GM21367 (cell line): Measurements from ENCODE around the gene EVI5L.

Experiments
- ATAC-seq: cut with Tn5 transposase; IDR thresholded peaks from one replicate; pipeline ENCODE4 v1.9.1; 2021; ENCODE audit not compliant: unreplicated experiment

EVI5L gene

GRCh38 chr19:7910321-7911161 is 80.5 kb downstream of the EVI5L start:
- ATAC-seq: no peak

GRCh38 chr19:7911508-7912143 is 81.6 kb downstream of the EVI5L start:
- no peak for ATAC-seq

- ATAC-seq: no peak
These were observed 82.2 kb downstream of the EVI5L start for GRCh38 chr19:7912144-7912696.

DNA sequence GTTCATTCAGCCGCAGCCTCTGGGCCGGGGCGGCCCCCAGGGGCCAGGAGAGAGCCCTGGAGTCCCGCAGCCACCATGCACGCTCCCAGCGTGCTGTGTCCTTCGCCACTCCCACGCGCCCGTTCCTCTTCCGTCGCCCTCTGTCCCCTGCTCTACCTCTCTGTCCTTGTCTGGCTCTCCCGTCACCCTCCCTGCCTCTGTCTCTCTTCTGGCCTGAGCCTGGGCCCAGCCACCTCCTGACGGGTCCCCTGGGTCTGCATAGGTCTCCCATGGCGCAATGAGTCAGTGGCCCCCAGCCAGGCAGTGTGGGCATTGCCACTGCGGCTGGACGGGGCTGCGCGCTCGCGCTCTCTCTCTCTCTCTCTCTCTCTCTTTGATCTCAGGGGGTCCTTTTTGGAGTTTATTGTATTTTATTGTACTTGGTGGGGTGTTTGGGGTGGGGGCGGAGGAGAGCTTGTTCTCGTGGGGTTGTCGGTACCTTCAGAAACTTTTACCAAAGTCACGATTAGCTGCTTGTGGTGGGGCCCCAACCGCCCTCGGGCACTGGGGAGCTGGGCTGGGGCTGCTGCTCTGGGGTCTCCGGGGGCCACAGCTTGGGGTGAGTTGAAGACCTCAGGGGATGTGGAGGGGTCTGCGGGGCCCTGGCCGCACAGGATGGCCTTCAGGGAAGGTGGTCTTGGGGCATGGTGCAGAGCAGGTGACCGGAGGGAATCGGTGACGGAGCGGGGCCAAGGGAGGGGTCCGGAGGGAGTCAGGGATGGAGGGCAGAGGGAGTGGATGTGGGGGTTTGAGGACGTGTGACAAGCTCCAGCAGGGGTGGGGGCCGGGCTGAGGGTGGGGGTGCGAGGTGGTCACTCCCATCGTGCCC is 82.9 kb downstream of the EVI5L start:
- no peak for ATAC-seq

DNA sequence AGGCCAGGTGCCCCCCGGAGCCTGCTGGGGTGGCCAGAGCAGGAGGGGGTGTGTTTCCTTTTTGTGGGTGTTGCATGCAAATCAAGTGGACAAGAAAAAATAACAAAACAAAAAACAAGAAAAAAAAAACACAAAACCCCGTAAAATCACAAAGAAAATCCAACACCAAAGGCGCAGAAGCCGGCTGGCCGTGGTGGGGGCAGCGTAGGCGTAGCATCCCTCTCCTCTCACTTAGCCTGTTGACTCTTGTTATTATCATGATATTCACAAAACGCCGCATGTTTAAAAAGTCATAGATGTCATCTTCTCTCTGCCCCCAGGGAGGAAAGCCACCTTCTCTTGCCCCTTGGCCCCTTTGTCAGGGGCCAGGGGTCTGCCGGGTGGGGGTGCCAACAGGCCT is 83.6 kb downstream of the EVI5L start:
- no peak for ATAC-seq

- ATAC-seq: no peak
These were observed 84.1 kb downstream of the EVI5L start for GRCh38 chr19:7914099-7914498.
